Ureter (tissue), 1 donor: ENCODE data around the gene CACNA1B. TPM values are rescaled to one million over a fixed set of nuclear protein-coding genes. Genes with fewer than 3 reads are reported as not detected.
"Not testable (repeated sequence)": the region's sequence is repeated elsewhere in the genome, so short reads cannot be mapped to it uniquely, and the experiment has no call there.

Experiments used
- DNase-seq: peaks from one replicate; pipeline ENCODE4 v3.0.0-alpha.2; 2020; ENCODE audit warnings: low spot score
- total RNA-seq: library from RNA; stranded (reverse); gene quantifications from one replicate; pipeline ENCODE4 v1.2.4, GENCODE V29; 2023
- donor health status: DM: yes; HTN: yes; CAD: no.

CACNA1B gene
- total RNA-seq, 1 donor from 2014 or later = 0.23 TPM

- no peak for DNase-seq
Measured at GRCh38 chr9:138098116-138098907, 220.7 kb downstream of the CACNA1B start.

GRCh38 chr9:138098908-138099791 lies 221.6 kb downstream of the CACNA1B start:
- no peak for DNase-seq

GRCh38 chr9:138099803-138100598 lies 222.4 kb downstream of the CACNA1B start:
- DNase-seq = no peak

GRCh38 chr9:138100711-138101350 lies 223.2 kb downstream of the CACNA1B start:
- no peak for DNase-seq

DNA sequence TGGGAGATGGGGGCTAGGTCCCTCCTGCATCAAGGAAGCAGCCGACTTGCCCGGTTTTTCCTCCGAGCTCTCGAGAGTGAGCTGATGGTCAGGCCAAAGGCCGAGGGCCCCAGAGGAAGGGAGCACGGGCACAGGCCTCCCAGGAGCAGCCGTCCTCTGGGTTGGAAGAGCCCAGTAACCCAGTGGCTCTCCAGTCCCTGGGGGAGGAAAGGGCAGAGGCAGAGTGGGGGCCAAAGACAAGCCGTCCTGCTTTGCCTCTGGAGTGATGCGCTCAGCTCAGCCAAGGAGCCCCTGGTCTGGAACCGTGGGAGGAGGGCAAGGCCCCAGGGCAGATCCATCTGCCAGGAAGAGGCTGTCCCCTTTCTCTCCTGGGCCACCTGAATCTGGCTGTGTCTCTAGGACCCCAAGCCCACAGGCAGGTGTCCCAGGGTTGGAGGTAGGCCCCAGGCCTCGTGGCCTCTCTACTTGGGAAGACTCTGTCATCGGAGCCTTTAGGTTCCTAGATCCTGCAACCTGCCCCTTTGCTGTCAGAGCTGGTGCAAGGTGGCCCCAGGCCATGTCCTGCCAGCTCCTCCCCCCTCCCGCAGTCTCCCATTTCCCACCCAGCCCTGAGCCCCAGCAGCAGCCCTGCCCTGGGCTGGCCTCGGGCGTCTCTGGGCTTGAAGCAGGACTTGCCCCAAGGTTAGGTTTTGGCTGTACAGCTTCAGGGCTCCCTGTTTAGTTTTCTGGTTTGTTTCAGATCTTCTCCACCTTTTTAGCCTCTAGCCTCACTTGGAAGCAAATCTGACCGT lies 224.1 kb downstream of the CACNA1B start:
- DNase-seq = no peak

DNA sequence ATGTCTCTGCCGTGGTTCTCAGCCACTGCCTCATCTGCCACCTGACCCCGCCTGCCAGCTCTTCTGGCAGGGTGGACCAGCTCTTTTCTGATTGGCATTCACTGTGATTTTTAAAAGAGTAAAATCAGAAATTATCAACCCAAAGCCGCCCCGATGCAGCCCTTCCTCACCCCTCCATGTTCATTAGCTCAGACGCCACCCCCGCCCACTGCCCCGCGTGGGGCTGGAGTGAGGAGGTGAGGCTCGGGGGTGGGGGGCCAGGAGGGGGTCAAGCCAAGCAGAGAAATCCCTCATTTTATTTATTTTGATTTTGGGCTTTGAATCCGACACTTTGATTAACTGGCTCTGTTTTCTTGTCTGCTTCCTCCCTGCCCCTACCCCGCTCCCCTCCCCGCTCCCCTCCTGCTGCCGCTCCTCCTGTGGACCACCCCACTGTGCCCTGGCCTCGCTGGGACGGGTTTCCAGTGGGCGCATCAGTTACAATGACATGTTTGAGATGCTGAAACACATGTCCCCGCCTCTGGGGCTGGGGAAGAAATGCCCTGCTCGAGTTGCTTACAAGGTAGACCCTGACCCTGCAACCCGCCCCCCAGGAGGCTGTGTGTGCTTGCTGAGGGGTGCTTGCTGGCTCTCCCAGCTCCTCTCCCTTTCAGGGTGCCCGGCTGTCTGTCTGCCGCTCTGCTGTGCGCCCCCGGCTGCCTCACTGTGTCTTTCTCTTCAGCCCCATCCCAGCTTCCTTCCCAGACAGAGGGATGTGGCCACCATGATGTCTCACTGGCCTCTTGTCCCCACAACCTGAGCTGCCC lies 224.9 kb downstream of the CACNA1B start:
- DNase-seq = no peak

GRCh38 chr9:138103111-138103848 lies 225.7 kb downstream of the CACNA1B start:
- DNase-seq = no peak

- no peak for DNase-seq
Measured at GRCh38 chr9:138103849-138104206, 226.2 kb downstream of the CACNA1B start.

DNA sequence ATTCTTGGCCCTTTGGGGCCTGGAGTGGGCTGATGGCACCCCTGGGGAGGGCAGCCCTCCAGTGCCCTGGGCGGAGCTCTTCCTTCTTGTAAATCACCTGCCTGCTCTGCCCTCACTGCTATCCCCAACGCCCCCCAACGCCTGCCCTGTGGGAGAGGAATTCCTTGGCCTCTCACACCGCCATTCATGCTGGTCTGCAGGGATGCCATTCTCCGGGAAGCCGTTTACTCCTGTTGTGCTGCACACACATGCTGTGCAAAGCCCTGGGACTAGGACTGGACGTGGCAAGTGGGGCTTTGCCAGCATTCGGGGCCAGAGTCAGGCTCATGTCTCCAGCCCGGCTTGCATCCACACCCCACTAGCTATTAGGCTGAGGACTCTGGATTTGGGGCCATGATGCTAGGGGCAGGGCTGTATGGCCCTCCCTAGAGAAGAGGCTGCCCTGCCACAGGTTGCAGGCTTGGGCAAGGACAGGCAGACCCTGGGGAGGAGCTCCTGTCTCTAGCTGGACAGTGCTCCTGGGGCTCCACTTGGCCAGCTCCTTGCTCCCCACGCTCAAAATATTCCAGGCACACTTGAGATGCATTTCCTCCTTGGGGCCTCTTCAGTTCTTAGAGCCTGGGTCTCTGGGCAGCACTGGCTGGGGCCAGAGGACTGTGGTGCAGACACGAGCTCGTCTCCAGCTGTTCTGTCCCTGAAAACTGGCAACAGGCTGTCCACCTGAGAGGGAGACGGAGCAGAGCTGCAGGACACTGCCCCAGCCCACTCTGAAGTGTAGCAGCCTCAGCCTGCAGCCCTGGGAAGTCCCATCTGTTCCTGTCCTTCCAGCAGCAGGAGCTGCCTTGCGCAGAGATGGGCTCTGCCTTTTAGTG lies 226.9 kb downstream of the CACNA1B start:
- DNase-seq = no peak

DNA sequence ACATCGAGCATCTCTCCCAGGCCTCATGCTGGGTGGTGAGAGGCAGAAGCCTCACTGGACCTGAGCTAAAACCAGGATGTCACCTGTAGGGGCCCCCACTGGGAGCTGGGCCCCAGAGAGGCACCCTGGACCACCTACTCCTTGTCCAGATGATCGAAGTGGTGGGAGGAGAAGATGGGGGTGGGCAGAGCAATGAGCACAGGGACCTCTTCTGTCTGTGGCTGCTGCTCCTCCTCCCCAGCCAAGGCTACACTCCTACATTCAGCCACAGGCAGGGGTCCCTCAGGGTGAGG lies 227.5 kb downstream of the CACNA1B start:
- DNase-seq = no peak

- DNase-seq = no peak
Measured at GRCh38 chr9:138105561-138106505, 228.3 kb downstream of the CACNA1B start.

GRCh38 chr9:138107039-138107438 lies 229.5 kb downstream of the CACNA1B start:
- not testable (repeated sequence) for DNase-seq

- DNase-seq = no peak
Measured at GRCh38 chr9:138111607-138112006, 234.0 kb downstream of the CACNA1B start.

DNA sequence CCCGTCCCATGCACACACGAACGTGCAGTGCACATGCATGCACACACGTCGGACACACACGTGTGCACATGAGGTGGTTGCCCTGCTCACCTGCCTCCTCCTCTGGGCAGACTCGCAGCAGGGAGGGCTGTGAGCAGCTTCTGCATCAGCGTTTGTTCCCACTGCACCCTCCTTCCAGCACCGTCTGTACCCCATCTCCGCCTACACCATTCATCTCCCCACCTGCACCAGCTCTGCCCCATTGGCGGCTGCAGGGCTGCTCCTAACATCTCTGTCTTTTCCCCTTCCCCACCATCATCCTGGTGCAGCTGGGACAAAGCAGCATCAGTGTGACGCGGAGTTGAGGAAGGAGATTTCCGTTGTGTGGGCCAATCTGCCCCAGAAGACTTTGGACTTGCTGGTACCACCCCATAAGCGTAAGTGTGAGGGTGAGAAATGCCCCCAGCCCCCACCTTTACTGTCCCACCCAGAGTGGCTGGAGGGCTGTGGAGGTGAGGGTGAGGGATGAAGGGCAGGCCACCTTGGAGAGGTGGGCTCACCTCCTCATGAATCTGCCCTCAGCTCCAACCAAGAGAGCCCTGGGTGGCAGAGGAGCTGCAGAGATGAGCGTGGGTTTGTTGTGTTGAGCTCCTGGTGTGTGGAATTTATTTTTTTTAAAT lies 234.6 kb downstream of the CACNA1B start:
- no peak for DNase-seq

GRCh38 chr9:138112791-138113600 lies 235.4 kb downstream of the CACNA1B start:
- no peak for DNase-seq
